Measurements from ENCODE around the gene CD34.
"Not testable (repeated sequence)": the region's sequence is repeated elsewhere in the genome, so short reads cannot be mapped to it uniquely, and the experiment has no call there.

Gene CD34

DNA sequence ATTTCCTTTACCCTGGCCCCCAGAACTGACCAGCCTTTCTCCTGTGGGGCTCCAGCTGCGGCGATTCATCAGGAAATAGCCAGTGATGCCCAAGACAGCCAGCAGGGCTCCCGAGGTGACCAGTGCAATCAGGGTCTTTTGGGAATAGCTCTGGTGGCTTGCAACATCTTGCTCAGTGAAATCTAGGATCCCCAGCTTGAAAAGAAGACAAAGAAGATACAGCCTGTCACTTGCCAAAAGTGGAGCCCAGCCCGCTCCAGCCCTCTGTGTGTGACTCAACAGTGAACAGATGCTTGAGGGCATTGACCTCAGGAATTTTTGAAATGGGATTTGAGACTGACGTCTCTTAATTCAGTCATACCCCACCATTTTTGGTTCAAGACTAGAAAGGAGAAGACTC, 22.3 kb downstream of the CD34 start:
- no peak for DNase-seq (ENCODE audit: low read depth in 1 of 2, low spot score in 1 of 2)
- in situ Hi-C loops (cut with HindIII; ENCODE audit: low pct_unique_long_range_greater_than_20kb, low sequenced_read_pairs) = no loop called here
- TF ChIP-seq JUND (IDR thresholded peaks at IDR 0.05; ENCODE audit: low read depth) = no peak

GRCh38 chr1:207887542-207888201, 23.3 kb downstream of the CD34 start:
- in situ Hi-C loops (cut with HindIII; ENCODE audit: low pct_unique_long_range_greater_than_20kb, low sequenced_read_pairs) = no loop called here
- no peak for DNase-seq (ENCODE audit: low read depth in 1 of 2, low spot score in 1 of 2)
- TF ChIP-seq JUND (IDR thresholded peaks at IDR 0.05; ENCODE audit: low read depth) = no peak

GRCh38 chr1:207886227-207886626, 24.7 kb downstream of the CD34 start:
- in situ Hi-C loops (cut with HindIII; ENCODE audit: low pct_unique_long_range_greater_than_20kb, low sequenced_read_pairs) = no loop called here
- no peak for DNase-seq (ENCODE audit: low read depth in 1 of 2, low spot score in 1 of 2)
- no peak for TF ChIP-seq JUND (IDR thresholded peaks at IDR 0.05; ENCODE audit: low read depth)

DNA sequence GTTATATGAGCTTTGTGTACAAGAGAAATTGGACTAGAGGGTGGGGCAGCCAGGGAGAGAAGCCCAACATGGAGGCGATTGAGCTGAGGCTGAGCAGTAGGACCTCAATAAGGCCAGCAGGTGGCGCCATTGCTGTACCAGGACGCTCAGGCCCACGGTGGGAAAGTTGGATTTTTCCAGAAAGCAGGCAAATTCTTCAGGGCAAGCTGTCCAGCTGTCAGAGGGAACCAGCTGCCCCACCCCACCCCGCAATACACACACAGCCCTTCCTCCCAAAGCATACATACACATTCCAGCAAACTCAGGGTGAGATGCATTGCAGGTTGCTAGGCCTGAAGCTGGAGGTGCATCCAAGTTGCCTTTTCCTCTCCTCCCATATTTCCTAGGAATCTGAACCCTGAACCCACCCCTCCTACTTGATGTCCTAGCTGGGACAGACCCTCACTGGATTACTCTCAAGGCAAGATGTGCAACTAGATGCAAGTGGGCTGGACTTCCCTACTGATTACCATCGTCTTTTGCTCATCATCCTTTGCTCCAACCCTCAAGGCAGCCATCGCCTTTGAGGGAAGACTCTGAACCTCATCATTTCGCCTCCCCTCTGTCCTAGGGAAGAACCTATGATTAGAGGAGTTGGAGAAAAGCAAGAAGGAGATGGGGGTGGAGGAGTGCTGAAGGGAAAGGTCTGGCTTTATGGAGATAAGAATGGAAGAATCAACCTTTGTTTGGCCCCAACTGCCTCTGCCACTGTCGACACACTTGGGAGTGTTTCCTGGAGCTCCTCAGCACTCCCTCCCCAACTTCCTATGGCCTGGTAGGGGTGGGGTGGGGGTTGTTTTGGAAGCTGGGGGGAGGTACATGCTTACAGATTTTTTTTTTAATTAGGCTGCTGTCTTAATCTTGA, 25.5 kb downstream of the CD34 start:
- in situ Hi-C loops (cut with HindIII; ENCODE audit: low pct_unique_long_range_greater_than_20kb, low sequenced_read_pairs) = no loop called here
- DNase-seq (ENCODE audit: low read depth in 1 of 2, low spot score in 1 of 2) = peak; percentile 80 to 86
- no peak for TF ChIP-seq JUND (IDR thresholded peaks at IDR 0.05; ENCODE audit: low read depth)

GRCh38 chr1:207884266-207885029, 26.5 kb downstream of the CD34 start:
- TF ChIP-seq JUND (IDR thresholded peaks at IDR 0.05; ENCODE audit: low read depth) = no peak
- in situ Hi-C loops (cut with HindIII; ENCODE audit: low pct_unique_long_range_greater_than_20kb, low sequenced_read_pairs) = no loop called here
- DNase-seq (ENCODE audit: low read depth in 1 of 2, low spot score in 1 of 2) = no peak

DNA sequence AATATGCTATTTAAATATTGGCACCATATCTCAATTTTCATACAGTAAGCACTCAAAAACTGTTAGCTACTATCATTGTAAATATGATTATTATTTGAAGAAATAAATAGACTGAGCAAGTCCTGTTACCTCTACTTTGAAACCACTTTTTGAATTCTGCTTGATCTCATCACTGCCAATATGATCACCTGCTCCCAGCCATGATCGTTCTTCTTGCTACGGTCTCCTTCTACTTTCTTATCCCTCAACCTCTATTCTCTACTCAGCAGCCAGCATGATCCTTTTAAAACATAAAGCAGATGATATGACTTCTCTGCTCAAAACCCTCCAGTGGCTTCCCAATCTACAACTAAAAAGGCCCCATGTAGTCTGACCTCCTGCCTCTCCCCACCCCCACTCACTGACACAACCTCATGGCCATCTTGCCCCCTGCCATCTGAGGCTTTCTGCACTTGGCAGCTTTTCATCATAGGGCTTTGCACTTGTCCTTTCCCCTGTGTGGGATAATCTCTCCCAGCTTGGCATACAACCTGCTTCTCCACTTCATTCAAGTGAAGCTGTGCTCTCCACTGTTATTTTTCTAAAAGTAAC, 27.2 kb downstream of the CD34 start:
- DNase-seq (ENCODE audit: low read depth in 1 of 2, low spot score in 1 of 2) = no peak
- no peak for TF ChIP-seq JUND (IDR thresholded peaks at IDR 0.05; ENCODE audit: low read depth)
- in situ Hi-C loops (cut with HindIII; ENCODE audit: low pct_unique_long_range_greater_than_20kb, low sequenced_read_pairs) = no loop called here

- TF ChIP-seq JUND (IDR thresholded peaks at IDR 0.05; ENCODE audit: low read depth) = no peak
- in situ Hi-C loops (cut with HindIII; ENCODE audit: low pct_unique_long_range_greater_than_20kb, low sequenced_read_pairs) = no loop called here
- DNase-seq (ENCODE audit: low read depth in 1 of 2, low spot score in 1 of 2) = no peak
Observed at GRCh38 chr1:207883104-207883651, 27.7 kb downstream of the CD34 start.

DNA sequence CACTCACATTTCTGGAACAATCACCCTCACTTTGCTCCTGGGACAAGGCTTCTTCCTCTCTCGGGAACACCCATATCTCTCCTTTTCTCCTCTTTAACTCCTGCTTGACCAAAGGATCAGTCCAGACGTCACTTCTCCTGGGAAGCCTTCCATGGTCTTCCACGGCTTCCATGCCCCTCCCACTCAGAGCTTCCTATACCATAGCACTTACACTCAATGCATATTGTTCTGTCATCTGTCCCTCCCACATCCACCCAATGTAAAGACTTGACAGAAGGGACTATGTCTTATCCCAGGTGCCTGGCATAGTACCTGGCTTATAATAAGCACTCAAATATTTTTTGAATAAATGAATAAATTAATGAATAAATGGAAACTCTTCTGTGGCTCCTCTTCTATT, 28.2 kb downstream of the CD34 start:
- TF ChIP-seq JUND (IDR thresholded peaks at IDR 0.05; ENCODE audit: low read depth) = no peak
- in situ Hi-C loops (cut with HindIII; ENCODE audit: low pct_unique_long_range_greater_than_20kb, low sequenced_read_pairs) = no loop called here
- DNase-seq (ENCODE audit: low read depth in 1 of 2, low spot score in 1 of 2) = no peak

GRCh38 chr1:207878939-207879338, 32.0 kb downstream of the CD34 start:
- TF ChIP-seq JUND (IDR thresholded peaks at IDR 0.05; ENCODE audit: low read depth) = no peak
- no peak for DNase-seq (ENCODE audit: low read depth in 1 of 2, low spot score in 1 of 2)
- in situ Hi-C loops (cut with HindIII; ENCODE audit: low pct_unique_long_range_greater_than_20kb, low sequenced_read_pairs) = no loop called here

DNA sequence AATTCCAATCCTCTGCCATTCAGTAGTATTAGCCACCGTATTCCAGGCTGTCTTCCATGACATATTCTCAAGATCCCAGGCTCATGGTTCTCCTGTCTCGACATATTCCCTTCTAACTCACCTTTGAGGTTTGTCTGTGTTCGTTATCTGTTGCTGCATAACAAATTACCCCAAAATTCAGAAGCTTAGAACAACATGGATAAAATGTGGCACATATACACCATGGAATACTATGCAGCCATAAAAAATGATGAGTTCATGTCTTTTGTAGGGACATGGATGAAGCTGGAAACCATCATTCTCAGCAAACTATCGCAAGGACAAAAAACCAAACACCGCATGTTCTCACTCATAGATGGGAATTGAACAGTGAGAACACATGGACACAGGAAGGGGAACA, 33.0 kb downstream of the CD34 start:
- DNase-seq (ENCODE audit: low read depth in 1 of 2, low spot score in 1 of 2) = not testable (repeated sequence)

DNA sequence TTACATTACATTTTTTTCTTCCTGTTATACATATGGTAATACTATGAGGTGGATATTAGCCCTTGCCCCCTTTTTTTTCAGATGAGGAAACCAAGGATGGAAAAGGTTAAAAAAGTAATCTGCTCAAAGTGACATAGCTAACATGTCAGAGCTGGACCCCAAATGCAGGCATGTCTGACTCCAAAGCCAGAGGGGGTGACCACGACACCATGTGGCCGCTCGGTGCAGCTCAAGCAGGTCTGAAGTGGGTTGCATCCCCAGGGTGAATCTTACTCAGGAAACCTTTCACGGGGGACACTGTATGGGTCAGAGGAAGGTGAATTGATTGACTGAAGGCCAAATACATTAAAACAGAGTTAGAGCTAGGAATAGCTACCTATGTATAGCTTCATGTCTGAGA, 34.8 kb downstream of the CD34 start:
- DNase-seq (ENCODE audit: low read depth in 1 of 2, low spot score in 1 of 2) = no peak
- in situ Hi-C loops (cut with HindIII; ENCODE audit: low pct_unique_long_range_greater_than_20kb, low sequenced_read_pairs) = no loop called here
- TF ChIP-seq JUND (IDR thresholded peaks at IDR 0.05; ENCODE audit: low read depth) = no peak

More for the DNA sequence above, 33.0 kb downstream of the CD34 start:
- in situ Hi-C loops (cut with HindIII; ENCODE audit: low pct_unique_long_range_greater_than_20kb, low sequenced_read_pairs) = not testable (repeated sequence)

GRCh38 chr1:207875532-207875931, 35.4 kb downstream of the CD34 start:
- DNase-seq (ENCODE audit: low read depth in 1 of 2, low spot score in 1 of 2) = no peak
- no peak for TF ChIP-seq JUND (IDR thresholded peaks at IDR 0.05; ENCODE audit: low read depth)
- in situ Hi-C loops (cut with HindIII; ENCODE audit: low pct_unique_long_range_greater_than_20kb, low sequenced_read_pairs) = no loop called here
